SU-DHL-6 (cell line): Measurements from ENCODE around the gene CATSPERB.

Experiments
- CTCF ChIP-seq: fragments of 200-600 bp; sonication (generic); IDR thresholded peaks from one replicate; pipeline ENCODE4 v1.5.1; 2017; ENCODE audit warnings: antibody characterized with exemption, mild to moderate bottlenecking, low read length, moderate library complexity; ENCODE audit not compliant: insufficient read depth, poor library complexity, severe bottlenecking
- EZH2phosphoT487 ChIP-seq: fragments of 200-600 bp; sonication (generic), shearing (Covaris generic); conservative IDR thresholded peaks from 2 replicates; pipeline ENCODE4 v1.6.1; 2018; ENCODE audit warnings: mild to moderate bottlenecking, antibody characterized with exemption, low read length, moderate library complexity, mixed read lengths

- TF ChIP-seq CTCF (no peak), EZH2phosphoT487 (no peak)
Measured at GRCh38 chr14:91754819-91755218, 22.9 kb upstream of the CATSPERB start.
